ENCODE data around the gene EXTL2.

- TF ChIP-seq YY1 (IDR thresholded peaks at IDR 0.05) (no peak), CTCF (IDR thresholded peaks at IDR 0.05; ENCODE audit: low read depth, low read length, missing input control) (no peak), TAF1 (conservative IDR thresholded peaks at IDR 0.05) (no peak), REST (IDR thresholded peaks at IDR 0.05) (no peak)
Observed at GRCh38 chr1:100882698-100883097, 11.9 kb downstream of the EXTL2 start.

Measured in liver (tissue), 3 donors.